ENCODE measurements around the gene MATN4. TPM values are rescaled to one million over a fixed set of nuclear protein-coding genes. Genes with fewer than 3 reads are reported as not detected.

The MATN4 gene
- total RNA-seq, 4 donors from 2014 or later = not detected

DNA sequence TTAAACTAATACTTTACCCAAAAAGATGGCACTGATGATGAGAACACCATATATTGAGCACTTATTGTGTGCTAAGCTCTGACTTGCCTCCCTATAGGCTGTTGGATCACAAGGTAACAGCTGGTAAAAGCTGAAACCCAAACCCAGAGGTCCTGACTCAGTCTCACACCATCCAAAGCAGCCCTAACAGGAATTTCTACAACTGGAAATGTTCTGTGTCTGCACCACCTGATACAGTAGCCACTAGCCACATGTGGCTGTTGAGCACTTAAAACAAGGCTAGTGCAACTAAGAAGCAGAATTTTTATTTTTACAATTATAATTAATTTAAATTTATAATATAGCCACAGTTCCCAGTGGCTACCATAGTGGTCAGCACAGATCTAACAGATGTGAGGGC is 15.6 kb upstream of the MATN4 start:
- DNase-seq = no peak
- no peaks in the 10 kb centered on the region for H3K27me3 ChIP-seq
- H3K36me3 ChIP-seq = peaks cover 0 to 18% (median 3%) of the 10 kb centered on the region in 4 donors
- in situ Hi-C loops (cut with MboI; ENCODE audit: low pct_ligation_motif_present in 1 of 4, low pct_unique_long_range_greater_than_20kb in 1 of 4, low sequenced_read_pairs in 3 of 4) = loop anchor here in 2 of 4 donors (10.0 to 25.0 kb wide), 3 partner anchors 114 to 451 kb away; no protein-coding TSS in a partner anchor
- no peak for TF ChIP-seq EP300 (IDR thresholded peaks at IDR 0.05; ENCODE audit: low read depth)
- no peak for TF ChIP-seq POLR2A (IDR thresholded peaks at IDR 0.05)
- TF ChIP-seq, protein P1, sequence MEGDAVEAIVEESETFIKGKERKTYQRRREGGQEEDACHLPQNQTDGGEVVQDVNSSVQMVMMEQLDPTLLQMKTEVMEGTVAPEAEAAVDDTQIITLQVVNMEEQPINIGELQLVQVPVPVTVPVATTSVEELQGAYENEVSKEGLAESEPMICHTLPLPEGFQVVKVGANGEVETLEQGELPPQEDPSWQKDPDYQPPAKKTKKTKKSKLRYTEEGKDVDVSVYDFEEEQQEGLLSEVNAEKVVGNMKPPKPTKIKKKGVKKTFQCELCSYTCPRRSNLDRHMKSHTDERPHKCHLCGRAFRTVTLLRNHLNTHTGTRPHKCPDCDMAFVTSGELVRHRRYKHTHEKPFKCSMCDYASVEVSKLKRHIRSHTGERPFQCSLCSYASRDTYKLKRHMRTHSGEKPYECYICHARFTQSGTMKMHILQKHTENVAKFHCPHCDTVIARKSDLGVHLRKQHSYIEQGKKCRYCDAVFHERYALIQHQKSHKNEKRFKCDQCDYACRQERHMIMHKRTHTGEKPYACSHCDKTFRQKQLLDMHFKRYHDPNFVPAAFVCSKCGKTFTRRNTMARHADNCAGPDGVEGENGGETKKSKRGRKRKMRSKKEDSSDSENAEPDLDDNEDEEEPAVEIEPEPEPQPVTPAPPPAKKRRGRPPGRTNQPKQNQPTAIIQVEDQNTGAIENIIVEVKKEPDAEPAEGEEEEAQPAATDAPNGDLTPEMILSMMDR (IDR thresholded peaks at IDR 0.05) = no peak
- TF ChIP-seq POLR2AphosphoS5 (IDR thresholded peaks at IDR 0.05) = no peak
- no peaks in the 10 kb centered on the region for H3K9me3 ChIP-seq
- peaks cover 5 to 35% (median 24%) of the 10 kb centered on the region in 4 donors for H3K4me1 ChIP-seq
- intact Hi-C loops (cut with DNase I; ENCODE audit: low total_unique reads) = no loop called here
- no peak overlapping the region for H3K4me3 ChIP-seq
- H3K27ac ChIP-seq = peak overlapping the region in 2 of 4 donors; percentile 10 to 13

DNA sequence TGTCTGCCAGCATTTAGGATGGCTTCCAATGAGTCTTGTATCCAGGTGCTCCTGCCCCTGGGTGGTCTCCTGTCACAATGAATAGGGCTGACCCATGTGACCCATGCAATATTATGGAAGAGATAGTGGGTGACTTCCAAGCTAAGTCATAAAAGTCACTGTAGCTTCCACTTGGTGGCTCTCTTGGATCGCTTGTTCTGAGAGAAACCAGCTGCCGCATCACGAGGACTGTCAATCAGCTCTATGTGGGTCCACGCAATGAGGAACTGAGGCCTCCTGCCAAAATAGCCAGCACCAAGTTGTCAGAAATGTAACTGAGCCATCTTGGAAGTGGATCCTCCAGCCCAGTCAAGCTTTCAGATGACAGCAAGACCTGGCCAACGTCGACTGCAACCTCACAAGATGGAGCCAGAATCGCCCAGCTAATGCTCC is 14.9 kb upstream of the MATN4 start:
- in situ Hi-C loops (cut with MboI; ENCODE audit: low pct_ligation_motif_present in 1 of 4, low pct_unique_long_range_greater_than_20kb in 1 of 4, low sequenced_read_pairs in 3 of 4) = loop anchor here in 2 of 4 donors (10.0 to 25.0 kb wide), 3 partner anchors 114 to 452 kb away; no protein-coding TSS in a partner anchor
- H3K36me3 ChIP-seq = peaks cover 0 to 10% (median 0%) of the 10 kb centered on the region in 4 donors
- peaks cover 5 to 35% (median 24%) of the 10 kb centered on the region in 4 donors for H3K4me1 ChIP-seq
- TF ChIP-seq EP300 (IDR thresholded peaks at IDR 0.05; ENCODE audit: low read depth) (no peak), POLR2A (IDR thresholded peaks at IDR 0.05) (no peak), POLR2AphosphoS5 (IDR thresholded peaks at IDR 0.05) (peak in 1 of 3 donors; percentile 8)
- TF ChIP-seq, protein P1 (IDR thresholded peaks at IDR 0.05) = peak in 2 of 5 experiments; percentile 23 to 43
- peak; percentile 60 for DNase-seq
- 41% methylated on average over 7 of the region's 7 CpGs; no CpG with 5 or more reads in 1 of the 2 donors for WGBS, 2 donors (ENCODE audit: low coverage in 1 of 2)
- H3K4me3 ChIP-seq = no peak overlapping the region
- intact Hi-C loops (cut with DNase I; ENCODE audit: low total_unique reads) = no loop called here
- no peaks in the 10 kb centered on the region for H3K9me3 ChIP-seq
- no peaks in the 10 kb centered on the region for H3K27me3 ChIP-seq
- peak overlapping the region; percentile 22 to 67 (median 37) for H3K27ac ChIP-seq

DNA sequence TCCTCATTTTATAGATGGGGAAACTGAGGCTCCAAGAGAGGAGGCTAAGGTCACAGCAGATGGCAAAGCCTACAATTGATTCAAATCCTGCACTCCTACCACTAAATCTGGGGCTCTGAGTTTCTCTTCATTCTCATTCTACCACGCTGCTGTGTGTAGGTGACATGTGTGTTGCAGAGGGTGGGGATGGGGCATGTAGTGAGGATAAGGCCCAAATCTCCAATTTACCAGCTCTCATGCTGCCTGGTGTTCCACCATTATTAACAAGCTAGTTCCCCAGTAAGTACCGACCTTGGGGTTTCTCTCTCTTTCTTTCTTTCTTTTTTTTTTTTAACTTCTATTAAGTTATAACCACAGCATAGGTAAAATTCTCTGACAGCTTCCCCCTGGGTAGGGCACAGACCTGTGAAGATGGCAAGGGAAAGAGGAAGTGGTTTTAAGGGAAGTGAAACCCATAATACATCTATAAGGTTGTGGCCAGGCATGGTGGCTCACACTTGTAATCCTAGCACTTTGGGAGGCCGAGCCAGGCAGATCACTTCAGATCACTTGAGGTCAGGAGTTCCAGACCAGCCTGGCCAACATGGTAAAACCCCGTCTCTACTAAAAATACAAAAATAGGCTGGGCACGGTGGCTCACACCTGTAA is 13.0 kb upstream of the MATN4 start:
- TF ChIP-seq POLR2AphosphoS5 (IDR thresholded peaks at IDR 0.05) = no peak
- TF ChIP-seq POLR2A (IDR thresholded peaks at IDR 0.05) = no peak
- TF ChIP-seq EP300 (IDR thresholded peaks at IDR 0.05; ENCODE audit: low read depth) = no peak
- TF ChIP-seq, protein P1 (IDR thresholded peaks at IDR 0.05) = no peak
- intact Hi-C loops (cut with DNase I; ENCODE audit: low total_unique reads) = no loop called here
- H3K9me3 ChIP-seq = no peaks in the 10 kb centered on the region
- in situ Hi-C loops (cut with MboI; ENCODE audit: low pct_ligation_motif_present in 1 of 4, low pct_unique_long_range_greater_than_20kb in 1 of 4, low sequenced_read_pairs in 3 of 4) = loop anchor here in 2 of 4 donors (10.0 to 25.0 kb wide), 3 partner anchors 116 to 454 kb away; no protein-coding TSS in a partner anchor
- H3K27ac ChIP-seq = peak overlapping the region; percentile 3 to 67 (median 62)
- no peak overlapping the region for H3K4me3 ChIP-seq
- peaks cover 19% of the 10 kb centered on the region for H3K27me3 ChIP-seq
- no peak for DNase-seq
- 60 to 76% methylated on average over 5 of the region's 5 CpGs for WGBS, 2 donors (ENCODE audit: low coverage in 1 of 2)
- H3K36me3 ChIP-seq = no peaks in the 10 kb centered on the region
- H3K4me1 ChIP-seq = peaks cover 5 to 35% (median 24%) of the 10 kb centered on the region in 4 donors

DNA sequence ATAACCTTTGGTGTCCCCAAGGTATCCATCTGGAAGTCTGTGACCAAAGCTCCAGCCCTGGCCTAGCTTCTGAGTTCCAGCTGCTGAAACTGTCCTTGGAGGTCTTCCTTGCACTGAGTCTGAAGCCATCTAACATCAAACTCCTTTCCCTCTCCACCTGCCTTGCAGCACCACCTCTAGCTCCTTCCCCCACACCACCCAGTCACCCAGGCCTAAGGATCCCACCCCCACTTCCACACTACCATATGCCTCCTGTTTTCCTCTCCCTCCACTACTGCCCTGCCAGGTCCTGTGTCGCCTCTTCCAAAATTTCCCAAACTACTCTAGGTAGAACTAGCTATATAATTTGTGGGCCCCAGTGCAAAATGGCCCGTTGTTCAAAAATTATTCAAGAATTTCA is 10.8 kb upstream of the MATN4 start:
- peaks cover 35% of the 10 kb centered on the region for H3K27me3 ChIP-seq
- TF ChIP-seq POLR2AphosphoS5 (IDR thresholded peaks at IDR 0.05) (no peak), POLR2A (IDR thresholded peaks at IDR 0.05) (no peak), EP300 (IDR thresholded peaks at IDR 0.05; ENCODE audit: low read depth) (no peak)
- TF ChIP-seq, protein P1 (IDR thresholded peaks at IDR 0.05) = no peak
- H3K36me3 ChIP-seq = no peaks in the 10 kb centered on the region
- DNase-seq = no peak
- peaks cover 5 to 35% (median 24%) of the 10 kb centered on the region in 4 donors for H3K4me1 ChIP-seq
- H3K9me3 ChIP-seq = no peaks in the 10 kb centered on the region
- intact Hi-C loops (cut with DNase I; ENCODE audit: low total_unique reads) = loop anchor here (5.0 kb wide), 3 partner anchors 53 to 453 kb away; no protein-coding TSS in a partner anchor
- H3K4me3 ChIP-seq = no peak overlapping the region
- H3K27ac ChIP-seq = no peak overlapping the region
- WGBS, 2 donors (ENCODE audit: low coverage in 1 of 2) = 52 to 82% methylated on average over 2 of the region's 2 CpGs
- in situ Hi-C loops (cut with MboI; ENCODE audit: low pct_ligation_motif_present in 1 of 4, low pct_unique_long_range_greater_than_20kb in 1 of 4, low sequenced_read_pairs in 3 of 4) = loop anchor here (5.0 to 25.0 kb wide), 5 partner anchors 118 to 456 kb away; no protein-coding TSS in a partner anchor

Measured in transverse colon (tissue), 4 donors.